GM10266 (cell line): ENCODE data around the gene CMTM2.

ENCODE experiments used
- DNase-seq: peaks from one replicate; pipeline ENCODE4 v3.0.0; 2012; ENCODE audit errors: extremely low spot score
- CTCF ChIP-seq: IDR thresholded peaks from 2 replicates; pipeline ENCODE4 v1.5.1; 2012; ENCODE audit warnings: mild to moderate bottlenecking, low read depth; ENCODE audit not compliant: control insufficient read depth, insufficient read depth; ENCODE audit errors: missing control alignments

The CMTM2 gene, protein sequence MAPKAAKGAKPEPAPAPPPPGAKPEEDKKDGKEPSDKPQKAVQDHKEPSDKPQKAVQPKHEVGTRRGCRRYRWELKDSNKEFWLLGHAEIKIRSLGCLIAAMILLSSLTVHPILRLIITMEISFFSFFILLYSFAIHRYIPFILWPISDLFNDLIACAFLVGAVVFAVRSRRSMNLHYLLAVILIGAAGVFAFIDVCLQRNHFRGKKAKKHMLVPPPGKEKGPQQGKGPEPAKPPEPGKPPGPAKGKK

GRCh38 chr16:66578651-66579531 is at the start of gene CMTM2:
CMTM2 (plus strand) TSS chr16:66579463; CDS start chr16:66579608, 145 bp downstream.
- no peak for TF ChIP-seq CTCF
- no peak for DNase-seq

DNA sequence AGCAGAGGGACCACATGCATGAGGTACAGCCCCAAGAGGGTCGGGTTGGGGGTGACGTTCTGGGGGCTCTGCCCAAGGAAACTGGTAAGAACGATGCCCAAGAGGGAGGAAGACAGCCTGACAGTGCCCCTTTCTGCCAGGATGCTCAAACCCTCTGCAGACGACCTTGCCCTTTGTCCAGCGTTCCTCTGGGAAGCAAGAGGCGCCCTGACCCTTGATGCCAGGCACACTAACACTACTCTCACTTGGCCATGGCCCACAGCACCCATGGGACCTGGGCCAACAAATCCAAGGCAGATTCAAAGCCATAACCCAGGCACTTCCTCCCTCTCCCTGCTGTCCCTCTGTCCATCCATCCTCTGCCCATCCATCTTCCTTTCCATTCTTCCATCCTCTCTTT is 49.8 kb upstream of the CMTM2 start:
- DNase-seq, result no peak
- TF ChIP-seq CTCF, result no peak

GRCh38 chr16:66534376-66534799 is 44.9 kb upstream of the CMTM2 start:
- no peak for DNase-seq
- TF ChIP-seq CTCF, result no peak

GRCh38 chr16:66536525-66536924 is 42.7 kb upstream of the CMTM2 start:
- no peak for DNase-seq
- TF ChIP-seq CTCF, result no peak

GRCh38 chr16:66537236-66537635 is 42.0 kb upstream of the CMTM2 start:
- DNase-seq, result no peak
- TF ChIP-seq CTCF, result no peak

- no peak for DNase-seq
- no peak for TF ChIP-seq CTCF
These were observed 40.4 kb upstream of the CMTM2 start for GRCh38 chr16:66538910-66539309.
